ENCODE measurements around the gene FREY1.
A peak's percentile ranks its signal among the peaks of the same experiment; 100 is the strongest.

The FREY1 gene

DNA sequence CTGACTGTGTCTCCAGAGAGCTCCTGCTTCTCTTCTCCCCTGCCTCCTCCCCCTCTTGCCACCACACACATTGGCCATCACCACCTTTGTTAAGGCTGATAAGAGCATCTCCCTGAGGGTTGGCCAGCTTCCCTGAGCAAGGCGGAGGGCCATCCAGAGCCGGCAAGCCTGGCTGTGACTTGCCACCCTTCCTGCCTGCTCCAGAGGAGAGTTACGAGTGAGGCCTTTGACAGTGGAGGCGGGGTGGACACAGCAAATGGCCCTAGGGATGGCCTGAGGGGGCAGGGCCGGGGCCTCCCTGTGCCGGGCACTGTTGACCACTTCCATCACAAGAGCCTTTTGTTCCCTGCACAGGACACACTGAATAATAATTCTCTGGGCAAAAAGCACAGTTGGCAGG is 5.4 kb downstream of the FREY1 start:
- TF ChIP-seq TAF1 (IDR thresholded peaks at IDR 0.05; ENCODE audit: borderline replicate concordance, insufficient read depth, low read length) = no peak
- TF ChIP-seq SIN3A (IDR thresholded peaks at IDR 0.05; ENCODE audit: borderline replicate concordance, insufficient read depth, low read length) = no peak
- TF ChIP-seq, protein P1, sequence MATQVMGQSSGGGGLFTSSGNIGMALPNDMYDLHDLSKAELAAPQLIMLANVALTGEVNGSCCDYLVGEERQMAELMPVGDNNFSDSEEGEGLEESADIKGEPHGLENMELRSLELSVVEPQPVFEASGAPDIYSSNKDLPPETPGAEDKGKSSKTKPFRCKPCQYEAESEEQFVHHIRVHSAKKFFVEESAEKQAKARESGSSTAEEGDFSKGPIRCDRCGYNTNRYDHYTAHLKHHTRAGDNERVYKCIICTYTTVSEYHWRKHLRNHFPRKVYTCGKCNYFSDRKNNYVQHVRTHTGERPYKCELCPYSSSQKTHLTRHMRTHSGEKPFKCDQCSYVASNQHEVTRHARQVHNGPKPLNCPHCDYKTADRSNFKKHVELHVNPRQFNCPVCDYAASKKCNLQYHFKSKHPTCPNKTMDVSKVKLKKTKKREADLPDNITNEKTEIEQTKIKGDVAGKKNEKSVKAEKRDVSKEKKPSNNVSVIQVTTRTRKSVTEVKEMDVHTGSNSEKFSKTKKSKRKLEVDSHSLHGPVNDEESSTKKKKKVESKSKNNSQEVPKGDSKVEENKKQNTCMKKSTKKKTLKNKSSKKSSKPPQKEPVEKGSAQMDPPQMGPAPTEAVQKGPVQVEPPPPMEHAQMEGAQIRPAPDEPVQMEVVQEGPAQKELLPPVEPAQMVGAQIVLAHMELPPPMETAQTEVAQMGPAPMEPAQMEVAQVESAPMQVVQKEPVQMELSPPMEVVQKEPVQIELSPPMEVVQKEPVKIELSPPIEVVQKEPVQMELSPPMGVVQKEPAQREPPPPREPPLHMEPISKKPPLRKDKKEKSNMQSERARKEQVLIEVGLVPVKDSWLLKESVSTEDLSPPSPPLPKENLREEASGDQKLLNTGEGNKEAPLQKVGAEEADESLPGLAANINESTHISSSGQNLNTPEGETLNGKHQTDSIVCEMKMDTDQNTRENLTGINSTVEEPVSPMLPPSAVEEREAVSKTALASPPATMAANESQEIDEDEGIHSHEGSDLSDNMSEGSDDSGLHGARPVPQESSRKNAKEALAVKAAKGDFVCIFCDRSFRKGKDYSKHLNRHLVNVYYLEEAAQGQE (IDR thresholded peaks at IDR 0.05; ENCODE audit: insufficient read depth in 1 of 2, low read depth in 2 of 2, low read length in 2 of 2) = no peak
- TF ChIP-seq FOXP2 (optimal IDR thresholded peaks at IDR 0.05; ENCODE audit: borderline replicate concordance, extremely low read depth, extremely low read length, insufficient read depth) = no peak
- no peak for TF ChIP-seq POLR2AphosphoS5 (IDR thresholded peaks at IDR 0.05; ENCODE audit: low read depth, low read length)

DNA sequence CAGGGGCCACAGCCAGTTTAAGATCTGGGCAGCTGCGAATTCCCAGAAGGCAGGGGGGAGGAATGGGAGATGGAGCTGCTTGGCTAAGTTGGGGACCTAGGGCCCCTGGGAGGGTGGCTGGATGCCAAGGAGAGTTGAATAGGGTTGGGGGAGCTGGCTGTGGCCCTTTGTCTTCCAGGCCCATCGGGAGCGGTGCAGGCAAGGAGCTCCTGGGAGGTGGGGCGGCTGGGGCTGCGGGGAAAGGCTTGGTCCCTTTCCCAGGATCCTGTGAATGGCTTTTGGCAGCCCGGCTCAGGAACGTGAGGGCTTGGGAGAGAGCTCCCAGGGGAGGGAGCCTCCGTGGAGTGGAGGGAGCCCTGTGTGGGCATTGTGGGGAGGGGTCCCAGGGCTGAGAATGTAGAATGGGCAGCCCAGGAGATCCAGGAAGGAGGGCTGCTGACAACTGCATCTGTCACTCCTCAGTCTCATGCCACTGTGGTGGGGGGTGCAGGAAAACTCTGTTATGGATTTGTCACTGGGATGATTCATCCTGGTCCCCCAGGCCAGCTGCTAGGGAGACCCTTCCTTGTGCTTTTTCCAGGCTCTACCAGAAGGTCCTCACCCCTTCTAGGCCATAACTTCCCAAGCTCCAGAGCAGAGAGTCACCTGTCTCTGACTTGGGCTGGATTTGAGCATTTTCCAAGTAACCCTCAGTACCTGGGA is 6.0 kb downstream of the FREY1 start:
- TF ChIP-seq, protein P1 (IDR thresholded peaks at IDR 0.05; ENCODE audit: insufficient read depth in 1 of 2, low read depth in 2 of 2, low read length in 2 of 2) = no peak
- TF ChIP-seq SIN3A (IDR thresholded peaks at IDR 0.05; ENCODE audit: borderline replicate concordance, insufficient read depth, low read length) (no peak), POLR2AphosphoS5 (IDR thresholded peaks at IDR 0.05; ENCODE audit: low read depth, low read length) (no peak), FOXP2 (optimal IDR thresholded peaks at IDR 0.05; ENCODE audit: borderline replicate concordance, extremely low read depth, extremely low read length, insufficient read depth) (no peak), TAF1 (IDR thresholded peaks at IDR 0.05; ENCODE audit: borderline replicate concordance, insufficient read depth, low read length) (no peak)

DNA sequence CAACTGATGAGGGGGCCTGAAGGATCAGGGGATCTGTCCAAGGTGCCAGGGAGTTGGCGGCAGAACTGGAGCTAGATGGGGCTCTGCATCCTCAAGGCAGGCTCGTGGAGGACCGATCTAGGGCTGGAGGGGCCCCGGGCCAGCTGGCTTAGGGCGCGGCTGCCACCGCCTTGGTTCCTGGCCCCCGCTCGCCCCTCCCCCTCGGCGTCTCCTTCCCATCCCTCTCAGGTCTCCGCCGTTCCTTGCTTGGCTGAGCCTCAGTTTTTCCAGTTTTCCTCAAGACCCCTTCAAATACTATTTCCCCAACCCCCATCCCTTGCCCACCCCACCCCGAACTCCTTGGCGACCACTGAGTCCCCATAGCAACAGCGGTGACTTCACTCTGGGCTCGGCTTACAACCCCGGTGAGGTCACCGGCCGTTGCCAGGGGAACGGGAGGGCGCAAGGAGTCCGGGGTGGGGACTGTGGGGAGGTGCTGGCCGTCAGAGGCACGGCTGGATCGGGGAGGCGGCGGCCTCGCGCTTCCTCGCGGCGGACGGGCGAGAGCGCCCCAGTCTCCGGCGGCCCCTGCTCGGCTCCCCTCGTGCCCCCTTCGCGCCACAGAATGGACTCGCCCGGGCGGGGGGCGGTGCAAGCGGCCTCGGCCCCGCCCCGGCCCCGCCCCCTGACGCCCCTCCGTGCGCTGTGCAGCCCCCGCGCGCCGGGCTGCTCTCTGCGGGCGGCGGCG is 7.5 kb downstream of the FREY1 start:
- TF ChIP-seq FOXP2 (optimal IDR thresholded peaks at IDR 0.05; ENCODE audit: borderline replicate concordance, extremely low read depth, extremely low read length, insufficient read depth) (no peak), POLR2AphosphoS5 (IDR thresholded peaks at IDR 0.05; ENCODE audit: low read depth, low read length) (no peak), SIN3A (IDR thresholded peaks at IDR 0.05; ENCODE audit: borderline replicate concordance, insufficient read depth, low read length) (0 out of 2 replicates have a peak, but pooled peaks have one; percentile 55), TAF1 (IDR thresholded peaks at IDR 0.05; ENCODE audit: borderline replicate concordance, insufficient read depth, low read length) (no peak)
- TF ChIP-seq, protein P1 (IDR thresholded peaks at IDR 0.05; ENCODE audit: insufficient read depth in 1 of 2, low read depth in 2 of 2, low read length in 2 of 2) = peak; percentile 95 to 97

DNA sequence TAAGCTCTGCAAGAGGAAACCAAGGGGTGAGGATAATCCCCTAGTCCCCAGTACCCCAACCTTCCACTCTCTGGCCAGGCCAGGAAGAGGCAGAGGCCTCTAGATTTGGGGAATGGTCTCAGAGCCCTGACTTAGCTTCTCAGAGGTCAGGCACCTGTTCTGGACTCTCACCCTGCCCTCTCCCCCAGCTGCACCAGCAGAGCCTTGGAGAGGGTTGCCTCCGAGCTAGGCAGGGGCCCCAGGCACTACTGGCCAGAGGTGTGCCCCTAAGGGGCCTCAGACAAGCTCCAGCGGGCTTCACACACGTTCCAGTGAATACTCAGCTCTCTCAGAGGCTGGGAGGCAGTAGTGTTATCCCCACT is 8.0 kb downstream of the FREY1 start:
- TF ChIP-seq FOXP2 (optimal IDR thresholded peaks at IDR 0.05; ENCODE audit: borderline replicate concordance, extremely low read depth, extremely low read length, insufficient read depth) (no peak), POLR2AphosphoS5 (IDR thresholded peaks at IDR 0.05; ENCODE audit: low read depth, low read length) (no peak), SIN3A (IDR thresholded peaks at IDR 0.05; ENCODE audit: borderline replicate concordance, insufficient read depth, low read length) (no peak), TAF1 (IDR thresholded peaks at IDR 0.05; ENCODE audit: borderline replicate concordance, insufficient read depth, low read length) (no peak)
- TF ChIP-seq, protein P1 (IDR thresholded peaks at IDR 0.05; ENCODE audit: insufficient read depth in 1 of 2, low read depth in 2 of 2, low read length in 2 of 2) = no peak
